HG02678 (cell line): ENCODE data around the gene TSPAN2.

Experiments used
- ATAC-seq: cut with Tn5 transposase; IDR thresholded peaks from one replicate; pipeline ENCODE4 v1.9.1; 2021; ENCODE audit warnings: mild to moderate bottlenecking, moderate library complexity; ENCODE audit not compliant: unreplicated experiment

The TSPAN2 gene

GRCh38 chr1:115077286-115077983 lies 11.9 kb downstream of the TSPAN2 start:
- no peak for ATAC-seq

- ATAC-seq, result no peak
Measured at GRCh38 chr1:115076384-115076915, 12.9 kb downstream of the TSPAN2 start.

GRCh38 chr1:115074839-115075534 lies 14.3 kb downstream of the TSPAN2 start:
- no peak for ATAC-seq

GRCh38 chr1:115073298-115074087 lies 15.8 kb downstream of the TSPAN2 start:
- ATAC-seq, result no peak

GRCh38 chr1:115071012-115071664 lies 18.2 kb downstream of the TSPAN2 start:
- ATAC-seq, result no peak

GRCh38 chr1:115069659-115070308 lies 19.5 kb downstream of the TSPAN2 start:
- ATAC-seq, result no peak

- no peak for ATAC-seq
Measured at GRCh38 chr1:115068826-115069585, 20.3 kb downstream of the TSPAN2 start.

GRCh38 chr1:115067161-115067859 lies 22.0 kb downstream of the TSPAN2 start:
- ATAC-seq, result no peak

- no peak for ATAC-seq
Measured at GRCh38 chr1:115065021-115065420, 24.3 kb downstream of the TSPAN2 start.

- no peak for ATAC-seq
Measured at GRCh38 chr1:115064461-115064860, 24.8 kb downstream of the TSPAN2 start.

- ATAC-seq, result no peak
Measured at GRCh38 chr1:115063228-115063901, 25.9 kb downstream of the TSPAN2 start.

GRCh38 chr1:115062542-115063004 lies 26.7 kb downstream of the TSPAN2 start:
- peak; percentile 80 for ATAC-seq

- no peak for ATAC-seq
Measured at GRCh38 chr1:115060501-115060900, 28.8 kb downstream of the TSPAN2 start.

GRCh38 chr1:115059316-115059715 lies 30.0 kb downstream of the TSPAN2 start:
- ATAC-seq, result no peak

- no peak for ATAC-seq
Measured at GRCh38 chr1:115057661-115058254, 31.5 kb downstream of the TSPAN2 start.

- no peak for ATAC-seq
Measured at GRCh38 chr1:115056395-115056798, 32.9 kb downstream of the TSPAN2 start.

GRCh38 chr1:115052454-115053083 lies 36.7 kb downstream of the TSPAN2 start:
- peak; percentile 82 for ATAC-seq

GRCh38 chr1:115051850-115052249 lies 37.5 kb downstream of the TSPAN2 start:
- no peak for ATAC-seq
